ENCODE data around the gene NPFFR1. TPM values are rescaled to one million over a fixed set of nuclear protein-coding genes. Genes with fewer than 3 reads are reported as not detected.
"Not testable (repeated sequence)": the region's sequence is repeated elsewhere in the genome, so short reads cannot be mapped to it uniquely, and the experiment has no call there.

The NPFFR1 gene
- total RNA-seq, 3 donors from 2014 or later, result 0.44 TPM; not detected in 2

GRCh38 chr10:70237958-70238536 lies 45.8 kb downstream of the NPFFR1 start:
- intact Hi-C loops (cut with DNase I; ENCODE audit: low total_unique reads); H3K27ac ChIP-seq; H3K4me3 ChIP-seq; H3K9me3 ChIP-seq; H3K4me1 ChIP-seq; DNase-seq (ENCODE audit: low spot score in 2 of 2); H3K36me3 ChIP-seq; H3K27me3 ChIP-seq: not testable (repeated sequence)

DNA sequence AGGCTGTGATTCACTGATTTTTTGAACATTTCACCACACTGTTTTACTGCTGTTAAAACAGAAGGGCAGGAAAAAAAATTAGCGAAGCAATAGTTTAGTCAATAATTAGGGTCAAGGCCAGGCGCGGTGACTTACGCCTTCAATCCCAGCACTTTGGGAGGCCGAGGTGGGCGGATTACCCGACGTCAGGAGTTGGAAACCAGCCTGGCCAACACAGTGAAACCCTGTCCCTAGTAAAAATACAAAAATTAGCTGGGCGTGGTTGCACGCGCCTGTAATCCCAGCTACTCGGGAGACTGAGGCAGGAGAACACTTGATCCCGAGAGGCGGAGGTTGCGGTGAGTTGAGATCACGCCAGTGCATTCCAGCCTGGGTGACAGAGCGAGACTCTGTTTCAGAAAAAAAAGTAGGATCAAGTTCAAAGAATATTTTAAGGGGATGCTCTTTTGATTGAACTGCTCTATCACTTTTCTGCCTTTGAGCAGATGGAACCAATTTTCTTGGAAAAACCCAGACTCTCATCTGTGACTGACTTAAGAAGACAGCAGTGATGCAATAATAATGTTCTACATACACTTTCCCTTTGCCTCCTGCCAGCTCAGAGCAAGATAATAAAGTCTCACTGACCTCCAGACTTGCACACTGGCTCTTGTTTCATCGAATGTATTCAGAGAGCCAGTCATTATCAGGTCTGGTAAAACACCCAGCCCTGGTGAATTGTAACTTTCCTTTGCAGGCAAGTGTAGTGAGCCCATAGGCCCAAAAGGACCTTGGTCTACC lies 48.9 kb downstream of the NPFFR1 start:
- H3K36me3 ChIP-seq, result no peaks in the 10 kb centered on the region
- no peak for TF ChIP-seq POLR2A (IDR thresholded peaks at IDR 0.05)
- TF ChIP-seq, protein P1, sequence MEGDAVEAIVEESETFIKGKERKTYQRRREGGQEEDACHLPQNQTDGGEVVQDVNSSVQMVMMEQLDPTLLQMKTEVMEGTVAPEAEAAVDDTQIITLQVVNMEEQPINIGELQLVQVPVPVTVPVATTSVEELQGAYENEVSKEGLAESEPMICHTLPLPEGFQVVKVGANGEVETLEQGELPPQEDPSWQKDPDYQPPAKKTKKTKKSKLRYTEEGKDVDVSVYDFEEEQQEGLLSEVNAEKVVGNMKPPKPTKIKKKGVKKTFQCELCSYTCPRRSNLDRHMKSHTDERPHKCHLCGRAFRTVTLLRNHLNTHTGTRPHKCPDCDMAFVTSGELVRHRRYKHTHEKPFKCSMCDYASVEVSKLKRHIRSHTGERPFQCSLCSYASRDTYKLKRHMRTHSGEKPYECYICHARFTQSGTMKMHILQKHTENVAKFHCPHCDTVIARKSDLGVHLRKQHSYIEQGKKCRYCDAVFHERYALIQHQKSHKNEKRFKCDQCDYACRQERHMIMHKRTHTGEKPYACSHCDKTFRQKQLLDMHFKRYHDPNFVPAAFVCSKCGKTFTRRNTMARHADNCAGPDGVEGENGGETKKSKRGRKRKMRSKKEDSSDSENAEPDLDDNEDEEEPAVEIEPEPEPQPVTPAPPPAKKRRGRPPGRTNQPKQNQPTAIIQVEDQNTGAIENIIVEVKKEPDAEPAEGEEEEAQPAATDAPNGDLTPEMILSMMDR (IDR thresholded peaks at IDR 0.05), result no peak
- TF ChIP-seq POLR2AphosphoS5 (IDR thresholded peaks at IDR 0.05), result peak in 2 of 3 donors; percentile 18 to 33
- intact Hi-C loops (cut with DNase I; ENCODE audit: low total_unique reads), result no loop called here
- peak overlapping the region; percentile 35 to 67 for H3K27ac ChIP-seq
- H3K4me3 ChIP-seq, result no peak overlapping the region
- no peaks in the 10 kb centered on the region for H3K27me3 ChIP-seq
- H3K4me1 ChIP-seq, result peaks cover 0 to 6% of the 10 kb centered on the region in 2 donors
- H3K9me3 ChIP-seq, result no peaks in the 10 kb centered on the region
- no peak for DNase-seq (ENCODE audit: low spot score in 2 of 2)

- H3K36me3 ChIP-seq, result no peaks in the 10 kb centered on the region
- TF ChIP-seq, protein P1 (IDR thresholded peaks at IDR 0.05), result no peak
- H3K4me1 ChIP-seq, result peaks cover 0 to 6% of the 10 kb centered on the region in 2 donors
- no peak for DNase-seq (ENCODE audit: low spot score in 2 of 2)
- no peaks in the 10 kb centered on the region for H3K9me3 ChIP-seq
- intact Hi-C loops (cut with DNase I; ENCODE audit: low total_unique reads), result no loop called here
- peak overlapping the region; percentile 75 to 88 for H3K27ac ChIP-seq
- no peaks in the 10 kb centered on the region for H3K27me3 ChIP-seq
- peak overlapping the region; percentile 82 to 91 (median 86) for H3K4me3 ChIP-seq
Measured at GRCh38 chr10:70233939-70234300, 49.9 kb downstream of the NPFFR1 start.

- no peaks in the 10 kb centered on the region for H3K36me3 ChIP-seq
- H3K4me3 ChIP-seq, result peak within 1 kb of the TSS; percentile 82 to 91 (median 86)
- TF ChIP-seq POLR2A (IDR thresholded peaks at IDR 0.05), result peak; percentile 77
- TF ChIP-seq, protein P1 (IDR thresholded peaks at IDR 0.05), result peak in 2 of 3 donors; percentile 14 to 28
- TF ChIP-seq POLR2AphosphoS5 (IDR thresholded peaks at IDR 0.05), result peak; percentile 72 to 78 (median 75)
- DNase-seq (ENCODE audit: low spot score in 2 of 2), result peak; percentile 97 to 98
- H3K9me3 ChIP-seq, result no peaks in the 10 kb centered on the region
- H3K27me3 ChIP-seq, result no peaks in the 10 kb centered on the region
- H3K27ac ChIP-seq, result peak within 1 kb of the TSS; percentile 75 to 88
- intact Hi-C loops (cut with DNase I; ENCODE audit: low total_unique reads), result no loop called here
- peaks cover 0 to 6% of the 10 kb centered on the region in 2 donors for H3K4me1 ChIP-seq
Measured at GRCh38 chr10:70233109-70233938, 50.5 kb downstream of the NPFFR1 start, which contains the start of gene PPA1. TSS of gene PPA1 (minus strand) at chr10:70233429. CDS start at chr10:70233327, 102 bp downstream.

- intact Hi-C loops (cut with DNase I; ENCODE audit: low total_unique reads), result no loop called here
- no peaks in the 10 kb centered on the region for H3K9me3 ChIP-seq
- DNase-seq (ENCODE audit: low spot score in 2 of 2), result no peak
- H3K27ac ChIP-seq, result peak overlapping the region; percentile 75 to 88
- peaks cover 0 to 6% of the 10 kb centered on the region in 2 donors for H3K4me1 ChIP-seq
- TF ChIP-seq POLR2A (IDR thresholded peaks at IDR 0.05) (no peak), POLR2AphosphoS5 (IDR thresholded peaks at IDR 0.05) (no peak)
- TF ChIP-seq, protein P1 (IDR thresholded peaks at IDR 0.05), result no peak
- H3K4me3 ChIP-seq, result peak overlapping the region; percentile 82 to 91 (median 86)
- H3K36me3 ChIP-seq, result no peaks in the 10 kb centered on the region
- H3K27me3 ChIP-seq, result no peaks in the 10 kb centered on the region
Measured at GRCh38 chr10:70232859-70233108, 51.0 kb downstream of the NPFFR1 start.
